B cell (primary cell): ENCODE results near the gene ARHGAP22. TPM values are rescaled to one million over a fixed set of nuclear protein-coding genes. Genes with fewer than 3 reads are reported as not detected.

Experiments used
- ATAC-seq: fragments of 200-7000 bp; cut with Tn5 transposase; one replicate; pipeline ENCODE4 v1.10.0; 2021; ENCODE audit warnings: low read depth, mild to moderate bottlenecking, moderate number of reproducible peaks, moderate library complexity
- CTCF ChIA-PET: fragments of 350-600 bp; sonication (Branson Sonifier 250); formaldehyde crosslinking; loops from one replicate; lab custom pipeline; 2021; ENCODE audit warnings: antibody characterized with exemption, inconsistent platforms; lab: Charles Lee
- POLR2A ChIA-PET: fragments of 350-600 bp; sonication (Branson Sonifier 250); formaldehyde crosslinking; loops from one replicate; lab custom pipeline; 2021; ENCODE audit warnings: antibody characterized with exemption; lab: Charles Lee
- DNase-seq: peaks from one replicate; pipeline ENCODE4 v3.0.0; 2013
- H2AFZ ChIP-seq: 2 replicates; pipeline ENCODE4 v1.6.1; 2012; ENCODE audit warnings: mild to moderate bottlenecking, low read depth, low read length; ENCODE audit not compliant: insufficient read depth, poor library complexity, severe bottlenecking
- H3K27ac ChIP-seq, 2 donors: 1 replicate in 1 of 2; 2 replicates in 1 of 2; pipeline ENCODE4 v1.5.1; 2012 to 2013; ENCODE audit warnings: low read length in 2 of 2, mild to moderate bottlenecking in 2 of 2, moderate library complexity in 1 of 2
- H3K27me3 ChIP-seq, 4 experiments: fragments of 200-600 bp in 1 of 4; sonication (generic) in 1 of 4; replicated peaks in 1 of 4; 1 replicate in 2 of 4; 2 replicates in 2 of 4; pipeline versions ENCODE4 v1.6.1 to v1.7.0; 2013 to 2016; ENCODE audit warnings: low read length in 3 of 4, mild to moderate bottlenecking in 2 of 4, mixed read lengths in 1 of 4, moderate library complexity in 1 of 4; ENCODE audit not compliant: insufficient read depth in 4 of 4, control insufficient read depth in 3 of 4; ENCODE audit errors: control extremely low read depth in 1 of 4
- H3K36me3 ChIP-seq, 2 experiments: replicated peaks in 1 of 2; 1 replicate in 1 of 2; 2 replicates in 1 of 2; pipeline versions ENCODE4 v1.6.1 to v1.7.1; 2013; ENCODE audit warnings: low read length in 1 of 2; ENCODE audit not compliant: insufficient read depth in 2 of 2, control insufficient read depth in 1 of 2; ENCODE audit errors: control extremely low read depth in 1 of 2, extremely low read depth in 1 of 2
- H3K4me1 ChIP-seq, 2 donors: fragments of 200-600 bp in 1 of 2; sonication (generic) in 1 of 2; 1 replicate in 1 of 2; 2 replicates in 1 of 2; pipeline versions ENCODE4 v1.5.1 to v1.6.1; 2013 to 2017; ENCODE audit warnings: low read length in 2 of 2; ENCODE audit not compliant: control insufficient read depth in 2 of 2, insufficient read depth in 2 of 2
- H3K4me2 ChIP-seq: replicated peaks from 2 replicates; pipeline ENCODE3; 2012; ENCODE audit warnings: mild to moderate bottlenecking, low read depth, low read length; ENCODE audit not compliant: poor library complexity, severe bottlenecking
- H3K4me3 ChIP-seq, 5 experiments: fragments of 200-600 bp in 1 of 5; sonication (generic) in 1 of 5; 1 replicate in 3 of 5; 2 replicates in 2 of 5; pipeline versions ENCODE4 v1.5.1 to v1.7.0; 2011 to 2016; ENCODE audit warnings: low read length in 4 of 5, mild to moderate bottlenecking in 4 of 5, low read depth in 2 of 5, control low read depth in 1 of 5, moderate library complexity in 1 of 5; ENCODE audit not compliant: insufficient read depth in 1 of 5; ENCODE audit errors: control extremely low read depth in 1 of 5, extremely low read depth in 1 of 5
- H3K79me2 ChIP-seq: fragments of 200-600 bp; sonication (generic); one replicate; pipeline ENCODE4 v1.6.0; 2016; ENCODE audit warnings: low read length; ENCODE audit not compliant: control insufficient read depth, insufficient read depth
- H3K9ac ChIP-seq: fragments of 200-600 bp; sonication (generic); 2 replicates; pipeline ENCODE4 v1.6.1; 2017; ENCODE audit warnings: mild to moderate bottlenecking, low read length, moderate library complexity
- H3K9me3 ChIP-seq, 3 donors: one replicate each; pipeline versions ENCODE4 v1.6.1 to v1.7.1; 2013; ENCODE audit warnings: low read length in 2 of 3; ENCODE audit not compliant: control insufficient read depth in 2 of 3, insufficient read depth in 1 of 3; ENCODE audit errors: control extremely low read depth in 1 of 3
- H4K20me1 ChIP-seq: 2 replicates; pipeline ENCODE4 v1.6.0; 2012; ENCODE audit warnings: mild to moderate bottlenecking, low read length; ENCODE audit not compliant: insufficient read depth, control insufficient read depth, poor library complexity, severe bottlenecking
- H3K27ac Mint-ChIP-seq: one replicate; pipeline ENCODE4 v1.8.0; 2021; ENCODE audit warnings: mixed read lengths
- H3K27me3 Mint-ChIP-seq: one replicate; pipeline ENCODE4 v1.8.0; 2021; ENCODE audit warnings: mixed read lengths
- H3K4me1 Mint-ChIP-seq: one replicate; pipeline ENCODE4 v1.8.0; 2021; ENCODE audit warnings: mixed read lengths
- H3K4me3 Mint-ChIP-seq: one replicate; pipeline ENCODE4 v1.8.0; 2021; ENCODE audit warnings: mixed read lengths
- H3K9me3 Mint-ChIP-seq: one replicate; pipeline ENCODE4 v1.8.0; 2022; ENCODE audit warnings: mixed read lengths; ENCODE audit not compliant: insufficient read depth
- CTCF ChIP-seq: fragments of 200-600 bp; IDR thresholded peaks from one replicate; pipeline ENCODE4 v1.8.0; 2022; ENCODE audit warnings: antibody characterized with exemption, mild to moderate bottlenecking
- EZH2 ChIP-seq: IDR thresholded peaks from 2 replicates; pipeline ENCODE4 v1.6.1; 2012; ENCODE audit warnings: borderline replicate concordance, low read depth, mild to moderate bottlenecking, moderate library complexity, low read length; ENCODE audit not compliant: insufficient read depth, poor library complexity, severe bottlenecking
- WGBS: methylation state at CpG from one replicate; pipeline ENCODE4 v1.1.5; 2013; ENCODE audit warnings: missing lambda C conversion rate; ENCODE audit not compliant: insufficient coverage; 5-methylcytosine and 5-hydroxymethylcytosine counted together
- intact Hi-C: fragments of 100-400 bp; cut with micrococcal nuclease; formaldehyde crosslinking; loops from one replicate; pipeline ENCODE4 v1.10.0; 2022
- polyA plus RNA-seq: library from polyadenylated mRNA; depleted of rRNA; stranded (reverse); fragments of >200 nt; gene quantifications from 2 replicates; pipeline ENCODE4 v1.2.3, GENCODE V29; 2012
- total RNA-seq, 2 donors: library from RNA; stranded (reverse); fragments of 120-200 nt in 1 of 2; gene quantifications; 1 replicate in 1 of 2; 2 replicates in 1 of 2; pipeline versions ENCODE4 v1.2.3 to v1.2.4, GENCODE V29; 2013 to 2022

Gene ARHGAP22
- total and polyA plus RNA-seq, 2 donors (not counting 1 experiment from before 2014, with no cell fraction given), result 1.9 to 2.0 TPM

GRCh38 chr10:48601789-48602188 lies 3.1 kb downstream of the ARHGAP22 start:
- Mint-ChIP-seq H3K27me3 (peaks cover 4% of the 10 kb centered on the region), H3K9me3 (no peaks in the 10 kb centered on the region), H3K27ac (no peak overlapping the region), H3K4me1 (peaks cover 24% of the 10 kb centered on the region), H3K4me3 (no peak overlapping the region)
- Histone ChIP-seq H3K4me2 (no peak overlapping the region), H3K9ac (no peak overlapping the region), H2AFZ (no peak overlapping the region), H4K20me1 (no peaks in the 10 kb centered on the region), H3K9me3 (no peaks in the 10 kb centered on the region), H3K36me3 (no peaks in the 10 kb centered on the region), H3K27me3 (peaks cover 0 to 16% (median 3%) of the 10 kb centered on the region in 4 experiments), H3K4me3 (no peak overlapping the region), H3K79me2 (peaks cover 9% of the 10 kb centered on the region), H3K27ac (no peak overlapping the region), H3K4me1 (peaks cover 15 to 19% of the 10 kb centered on the region in 2 donors)
- intact Hi-C loops, result no loop called here
- no CpG with 5 or more reads among the region's 1 CpG for WGBS
- TF ChIP-seq EZH2 (no peak), CTCF (no peak)
- ATAC-seq (no peak), DNase-seq (no peak)
- CTCF ChIA-PET, result interaction anchor here (19.7 kb wide), 1 partner anchor 52 kb away, joined by 407 read pairs; no protein-coding TSS in a partner anchor
- POLR2A ChIA-PET, result no interaction called here

GRCh38 chr10:48600645-48601505 lies 4.0 kb downstream of the ARHGAP22 start:
- Histone ChIP-seq H3K27ac (no peak overlapping the region), H2AFZ (no peak overlapping the region), H3K9ac (no peak overlapping the region), H4K20me1 (no peaks in the 10 kb centered on the region), H3K4me2 (no peak overlapping the region), H3K79me2 (peaks cover 9% of the 10 kb centered on the region), H3K9me3 (no peaks in the 10 kb centered on the region), H3K4me3 (no peak overlapping the region), H3K4me1 (peaks cover 15 to 19% of the 10 kb centered on the region in 2 donors), H3K27me3 (peaks cover 0 to 8% (median 3%) of the 10 kb centered on the region in 4 experiments), H3K36me3 (no peaks in the 10 kb centered on the region)
- Mint-ChIP-seq H3K4me3 (no peak overlapping the region), H3K4me1 (peaks cover 21% of the 10 kb centered on the region), H3K9me3 (no peaks in the 10 kb centered on the region), H3K27me3 (no peaks in the 10 kb centered on the region), H3K27ac (no peak overlapping the region)
- intact Hi-C loops, result no loop called here
- ChIA-PET CTCF (interaction anchor here (1.7 to 19.7 kb wide), 2 partner anchors 11 to 53 kb away, joined by 3 to 407 read pairs; no protein-coding TSS in a partner anchor), POLR2A (no interaction called here)
- no peak for ATAC-seq
- 94% methylated on average over 3 of the region's 3 CpGs for WGBS
- TF ChIP-seq EZH2, result no peak
- TF ChIP-seq CTCF, result no peak
- DNase-seq, result no peak
